Measurements from ENCODE around the gene POLR2J2. TPM values are rescaled to one million over a fixed set of nuclear protein-coding genes. Genes with fewer than 3 reads are reported as not detected.
"Not testable (repeated sequence)": the region's sequence is repeated elsewhere in the genome, so short reads cannot be mapped to it uniquely, and the experiment has no call there.

POLR2J2 gene
- total and polyA plus RNA-seq, 2 of the 8 experiments (the other 6 are each of a cell fraction or from before 2014, with no cell fraction given): 1.8 to 7.7 TPM

DNA sequence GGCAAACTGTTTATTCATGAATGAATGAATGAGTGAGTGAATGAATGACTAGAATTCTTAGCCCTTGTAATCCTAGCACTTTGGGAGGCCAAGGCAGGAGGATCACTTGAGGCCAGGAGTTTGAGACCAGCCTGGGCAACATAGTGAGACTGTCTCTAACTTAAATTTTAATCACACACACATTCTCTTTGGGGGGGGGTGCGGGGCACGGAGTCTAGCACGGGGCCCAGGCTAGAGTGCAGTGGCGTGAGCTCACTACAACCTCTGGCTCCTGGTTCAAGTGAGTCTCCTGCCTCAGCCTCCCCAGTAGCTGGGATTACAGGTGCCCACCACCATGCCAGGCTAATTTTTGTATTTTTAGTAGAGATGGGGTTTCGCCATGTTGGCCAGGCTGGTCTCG, 19.1 kb upstream of the POLR2J2 start:
- H3K4me3 ChIP-seq (ENCODE audit: extremely low read depth in 1 of 4, insufficient read depth in 2 of 4, low read depth in 3 of 4, low read length in 4 of 4); FAIRE-seq; H3K79me1 ChIP-seq (ENCODE audit: low read depth, low read length); H2BK20ac ChIP-seq (ENCODE audit: low read length); H3K9ac ChIP-seq (replicated peaks in 1 of 4; ENCODE audit: extremely low read depth in 1 of 4, low read depth in 3 of 4, low read length in 3 of 4); H2AK5ac ChIP-seq (ENCODE audit: low read depth, low read length); H2BK12ac ChIP-seq (ENCODE audit: low read depth, low read length); H3K79me2 ChIP-seq (ENCODE audit: control insufficient read depth in 1 of 2, insufficient read depth in 2 of 2, low read length in 2 of 2); H4K91ac ChIP-seq (replicated peaks; ENCODE audit: insufficient read length, low read length); H4K5ac ChIP-seq (ENCODE audit: insufficient read length, low read depth, low read length); H3K27ac ChIP-seq (ENCODE audit: low read depth, low read length); H3K27me3 ChIP-seq (replicated peaks in 1 of 4; ENCODE audit: control insufficient read depth in 3 of 4, extremely low read depth in 1 of 4, insufficient read depth in 3 of 4, low read length in 3 of 4); H3K18ac ChIP-seq (ENCODE audit: extremely low read depth, low read length); H3K4ac ChIP-seq (replicated peaks; ENCODE audit: insufficient read length, low read depth, low read length); DNase-seq (ENCODE audit: low read depth in 1 of 2, low spot score in 2 of 2); H3K4me2 ChIP-seq (ENCODE audit: insufficient read depth in 1 of 2, low read depth in 2 of 2, low read length in 2 of 2); H4K8ac ChIP-seq (ENCODE audit: extremely low read depth, insufficient read depth, low read length); H3K56ac ChIP-seq (replicated peaks; ENCODE audit: insufficient read length, low read depth, low read length); H3K4me1 ChIP-seq (replicated peaks in 1 of 4; ENCODE audit: control insufficient read depth in 3 of 4, insufficient read depth in 4 of 4, low read length in 3 of 4); H2AFZ ChIP-seq (ENCODE audit: low read length); H2BK120ac ChIP-seq (replicated peaks; ENCODE audit: low read depth, low read length); CTCF ChIA-PET (ENCODE audit: partially characterized antibody); H3K9me3 ChIP-seq (ENCODE audit: insufficient read depth in 2 of 2, low read depth in 1 of 2, low read length in 1 of 2); POLR2A ChIA-PET (ENCODE audit: partially characterized antibody); H4K20me1 ChIP-seq (replicated peaks in 1 of 2; ENCODE audit: control insufficient read depth in 1 of 2, insufficient read depth in 2 of 2, low read length in 2 of 2); H3K14ac ChIP-seq (ENCODE audit: insufficient read length); H3K23ac ChIP-seq (ENCODE audit: insufficient read length); H2BK15ac ChIP-seq (ENCODE audit: low read length); H2BK5ac ChIP-seq (ENCODE audit: low read depth, low read length); H3K23me2 ChIP-seq (ENCODE audit: low read depth, low read length); H3K36me3 ChIP-seq (ENCODE audit: control insufficient read depth in 2 of 4, insufficient read depth in 4 of 4, low read length in 3 of 4): not testable (repeated sequence)
- WGBS, 2 experiments (ENCODE audit: extremely low coverage in 1 of 2, insufficient coverage in 1 of 2, insufficient read length in 1 of 2, insufficient replicate concordance in 2 of 2, low coverage in 1 of 2, low lambda C conversion rate in 2 of 2, missing lambda C conversion rate in 1 of 2): 97% methylated on average over 4 of the region's 6 CpGs; no CpG with 5 or more reads in 1 of the 2 experiments

DNA sequence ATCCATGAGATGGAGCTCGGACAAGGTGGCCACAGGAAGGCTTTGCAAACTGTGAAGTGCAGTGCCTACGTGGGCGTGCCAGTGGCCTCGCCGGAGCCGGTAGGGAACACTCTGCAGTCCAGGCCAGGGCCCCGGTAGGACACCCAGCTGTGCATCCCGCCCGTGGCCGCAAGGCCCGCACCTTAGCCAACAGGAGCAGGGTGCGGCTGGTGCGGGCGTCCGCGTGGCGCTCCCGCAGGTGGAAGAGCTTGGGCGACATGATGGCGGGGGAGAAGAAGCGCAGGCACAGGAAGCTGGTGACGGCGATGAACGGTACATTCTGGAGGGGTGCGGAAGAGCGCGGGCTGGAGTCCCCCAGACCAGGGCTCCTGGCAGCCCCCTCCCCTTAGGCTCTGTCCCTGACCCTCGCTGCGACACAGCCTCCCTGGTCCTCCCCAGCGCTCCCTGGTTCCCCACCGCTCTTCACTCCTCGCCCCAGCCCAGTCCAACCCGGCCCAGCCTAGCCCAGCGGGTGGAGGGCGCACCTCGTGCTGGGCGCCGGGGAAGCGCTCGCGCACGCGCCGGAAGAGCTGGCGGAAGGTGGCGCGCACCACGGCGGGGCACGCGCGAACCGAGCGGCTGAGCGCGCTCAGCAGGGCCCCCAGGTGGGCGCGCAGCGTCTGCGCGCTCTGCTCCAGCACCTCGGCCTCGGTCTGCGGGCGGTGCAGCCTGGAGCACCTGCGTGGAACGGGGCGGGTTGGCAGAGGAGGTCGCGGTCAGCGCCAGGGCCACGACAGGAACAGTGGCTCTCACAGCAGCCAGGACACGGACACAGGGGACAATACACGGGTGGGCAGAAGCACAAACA, 18.2 kb upstream of the POLR2J2 start:
- H2BK120ac ChIP-seq (replicated peaks; ENCODE audit: low read depth, low read length); DNase-seq (ENCODE audit: low read depth in 1 of 2, low spot score in 2 of 2); H3K23me2 ChIP-seq (ENCODE audit: low read depth, low read length); H2BK5ac ChIP-seq (ENCODE audit: low read depth, low read length); H3K56ac ChIP-seq (replicated peaks; ENCODE audit: insufficient read length, low read depth, low read length); FAIRE-seq; H2BK20ac ChIP-seq (ENCODE audit: low read length); H3K36me3 ChIP-seq (ENCODE audit: control insufficient read depth in 2 of 4, insufficient read depth in 4 of 4, low read length in 3 of 4); H3K9ac ChIP-seq (replicated peaks in 1 of 4; ENCODE audit: extremely low read depth in 1 of 4, low read depth in 3 of 4, low read length in 3 of 4); H3K79me1 ChIP-seq (ENCODE audit: low read depth, low read length); H3K79me2 ChIP-seq (ENCODE audit: control insufficient read depth in 1 of 2, insufficient read depth in 2 of 2, low read length in 2 of 2); H3K4ac ChIP-seq (replicated peaks; ENCODE audit: insufficient read length, low read depth, low read length); H3K9me3 ChIP-seq (ENCODE audit: insufficient read depth in 2 of 2, low read depth in 1 of 2, low read length in 1 of 2); H2AFZ ChIP-seq (ENCODE audit: low read length); H3K4me3 ChIP-seq (ENCODE audit: extremely low read depth in 1 of 4, insufficient read depth in 2 of 4, low read depth in 3 of 4, low read length in 4 of 4); H3K4me2 ChIP-seq (ENCODE audit: insufficient read depth in 1 of 2, low read depth in 2 of 2, low read length in 2 of 2); POLR2A ChIA-PET (ENCODE audit: partially characterized antibody); H2BK15ac ChIP-seq (ENCODE audit: low read length); CTCF ChIA-PET (ENCODE audit: partially characterized antibody); H2BK12ac ChIP-seq (ENCODE audit: low read depth, low read length); H4K8ac ChIP-seq (ENCODE audit: extremely low read depth, insufficient read depth, low read length); H3K23ac ChIP-seq (ENCODE audit: insufficient read length); H3K14ac ChIP-seq (ENCODE audit: insufficient read length); H3K18ac ChIP-seq (ENCODE audit: extremely low read depth, low read length); H3K27me3 ChIP-seq (replicated peaks in 1 of 4; ENCODE audit: control insufficient read depth in 3 of 4, extremely low read depth in 1 of 4, insufficient read depth in 3 of 4, low read length in 3 of 4); H4K20me1 ChIP-seq (replicated peaks in 1 of 2; ENCODE audit: control insufficient read depth in 1 of 2, insufficient read depth in 2 of 2, low read length in 2 of 2); H2AK5ac ChIP-seq (ENCODE audit: low read depth, low read length); H4K91ac ChIP-seq (replicated peaks; ENCODE audit: insufficient read length, low read length); H4K5ac ChIP-seq (ENCODE audit: insufficient read length, low read depth, low read length); H3K27ac ChIP-seq (ENCODE audit: low read depth, low read length); H3K4me1 ChIP-seq (replicated peaks in 1 of 4; ENCODE audit: control insufficient read depth in 3 of 4, insufficient read depth in 4 of 4, low read length in 3 of 4): not testable (repeated sequence)
- 0% methylated on average over 1 of the region's 74 CpGs; no CpG with 5 or more reads in 1 of the 2 experiments for WGBS, 2 experiments (ENCODE audit: extremely low coverage in 1 of 2, insufficient coverage in 1 of 2, insufficient read length in 1 of 2, insufficient replicate concordance in 2 of 2, low coverage in 1 of 2, low lambda C conversion rate in 2 of 2, missing lambda C conversion rate in 1 of 2)
